Measurements from ENCODE around the gene APMAP.

- TF ChIP-seq, protein P1, sequence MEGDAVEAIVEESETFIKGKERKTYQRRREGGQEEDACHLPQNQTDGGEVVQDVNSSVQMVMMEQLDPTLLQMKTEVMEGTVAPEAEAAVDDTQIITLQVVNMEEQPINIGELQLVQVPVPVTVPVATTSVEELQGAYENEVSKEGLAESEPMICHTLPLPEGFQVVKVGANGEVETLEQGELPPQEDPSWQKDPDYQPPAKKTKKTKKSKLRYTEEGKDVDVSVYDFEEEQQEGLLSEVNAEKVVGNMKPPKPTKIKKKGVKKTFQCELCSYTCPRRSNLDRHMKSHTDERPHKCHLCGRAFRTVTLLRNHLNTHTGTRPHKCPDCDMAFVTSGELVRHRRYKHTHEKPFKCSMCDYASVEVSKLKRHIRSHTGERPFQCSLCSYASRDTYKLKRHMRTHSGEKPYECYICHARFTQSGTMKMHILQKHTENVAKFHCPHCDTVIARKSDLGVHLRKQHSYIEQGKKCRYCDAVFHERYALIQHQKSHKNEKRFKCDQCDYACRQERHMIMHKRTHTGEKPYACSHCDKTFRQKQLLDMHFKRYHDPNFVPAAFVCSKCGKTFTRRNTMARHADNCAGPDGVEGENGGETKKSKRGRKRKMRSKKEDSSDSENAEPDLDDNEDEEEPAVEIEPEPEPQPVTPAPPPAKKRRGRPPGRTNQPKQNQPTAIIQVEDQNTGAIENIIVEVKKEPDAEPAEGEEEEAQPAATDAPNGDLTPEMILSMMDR (IDR thresholded peaks at IDR 0.05): no peak
- TF ChIP-seq POLR2A (IDR thresholded peaks at IDR 0.05): no peak
Measured at GRCh38 chr20:25030007-25030648, 37.6 kb upstream of the APMAP start.
